SK-N-MC (cell line): Measurements from ENCODE around the gene PPP4R1.

Experiments
- EZH2 ChIP-seq: fragments of 200-600 bp; sonication (generic); IDR thresholded peaks from one replicate; pipeline ENCODE4 v1.6.1; 2017; ENCODE audit warnings: antibody characterized with exemption
- POLR2AphosphoS5 ChIP-seq: IDR thresholded peaks from 2 replicates; pipeline ENCODE4 v1.6.1; 2012; ENCODE audit warnings: mild to moderate bottlenecking, low read depth, low read length, borderline replicate concordance

- TF ChIP-seq EZH2 = no peak
- no peak for TF ChIP-seq POLR2AphosphoS5
These were observed 5.6 kb downstream of the PPP4R1 start for GRCh38 chr18:9608728-9609127.
